Progenitor cell of endocrine pancreas (in vitro differentiated cells): ENCODE results near the gene LMNTD1. TPM values are rescaled to one million over a fixed set of nuclear protein-coding genes. Genes with fewer than 3 reads are reported as not detected.

Source experiments
- DNase-seq: peaks from one replicate; pipeline ENCODE4 v3.0.0; 2021; ENCODE audit warnings: low spot score; ENCODE audit not compliant: unreplicated experiment
- H3K27ac Mint-ChIP-seq: 2 replicates; pipeline ENCODE4 v1.8.0; 2021; ENCODE audit warnings: mild to moderate bottlenecking, moderate library complexity, mixed read lengths
- H3K27me3 Mint-ChIP-seq: 2 replicates; pipeline ENCODE4 v1.8.0; 2021; ENCODE audit warnings: mixed read lengths
- H3K36me3 Mint-ChIP-seq: 2 replicates; pipeline ENCODE4 v1.8.0; 2022; ENCODE audit warnings: mixed read lengths; ENCODE audit not compliant: insufficient read depth
- H3K4me1 Mint-ChIP-seq: 2 replicates; pipeline ENCODE4 v1.8.0; 2021; ENCODE audit warnings: low read depth, mixed read lengths
- H3K4me3 Mint-ChIP-seq: 2 replicates; pipeline ENCODE4 v1.8.0; 2021; ENCODE audit warnings: low read depth, mild to moderate bottlenecking, moderate library complexity, mixed read lengths
- H3K9me3 Mint-ChIP-seq: 2 replicates; pipeline ENCODE4 v1.8.0; 2021; ENCODE audit warnings: low read depth, mixed read lengths
- CTCF ChIP-seq: fragments of 200-600 bp; sonication (generic); IDR thresholded peaks from one replicate; pipeline ENCODE4 v1.5.0; 2021; ENCODE audit warnings: antibody characterized with exemption, mild to moderate bottlenecking; ENCODE audit not compliant: unreplicated experiment
- total RNA-seq: library from RNA; stranded (reverse); gene quantifications from 2 replicates; pipeline ENCODE4 v1.2.1, GENCODE V29; 2021

Gene LMNTD1
- total RNA-seq, 1 donor from 2014 or later: not detected

DNA sequence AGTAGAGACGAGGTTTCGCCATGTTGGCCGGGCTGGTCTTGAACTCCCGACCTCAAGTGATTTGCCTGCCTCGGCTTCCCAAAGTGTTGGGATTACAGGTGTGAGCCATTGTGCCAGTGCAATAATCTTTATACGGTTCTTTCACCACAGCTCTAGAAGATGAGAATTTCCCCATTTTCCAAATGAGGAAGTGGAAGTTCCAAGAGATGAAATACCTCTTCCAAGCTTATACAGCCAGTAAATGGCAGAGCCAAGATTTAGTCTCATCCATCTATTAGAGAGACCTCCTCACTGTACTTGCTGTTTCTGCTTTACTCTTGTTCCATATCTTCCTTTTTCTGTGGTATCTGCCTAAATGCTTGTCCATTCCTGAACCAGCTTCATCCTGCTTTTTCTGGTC, 3.1 kb upstream of the LMNTD1 start:
- no peak for DNase-seq
- no peaks in the 10 kb centered on the region for H3K27me3 Mint-ChIP-seq
- H3K27ac Mint-ChIP-seq: no peak overlapping the region
- H3K4me1 Mint-ChIP-seq: peaks cover 2% of the 10 kb centered on the region
- H3K9me3 Mint-ChIP-seq: peaks cover 18% of the 10 kb centered on the region
- H3K36me3 Mint-ChIP-seq: no peaks in the 10 kb centered on the region
- TF ChIP-seq CTCF: no peak
- no peak overlapping the region for H3K4me3 Mint-ChIP-seq

DNA sequence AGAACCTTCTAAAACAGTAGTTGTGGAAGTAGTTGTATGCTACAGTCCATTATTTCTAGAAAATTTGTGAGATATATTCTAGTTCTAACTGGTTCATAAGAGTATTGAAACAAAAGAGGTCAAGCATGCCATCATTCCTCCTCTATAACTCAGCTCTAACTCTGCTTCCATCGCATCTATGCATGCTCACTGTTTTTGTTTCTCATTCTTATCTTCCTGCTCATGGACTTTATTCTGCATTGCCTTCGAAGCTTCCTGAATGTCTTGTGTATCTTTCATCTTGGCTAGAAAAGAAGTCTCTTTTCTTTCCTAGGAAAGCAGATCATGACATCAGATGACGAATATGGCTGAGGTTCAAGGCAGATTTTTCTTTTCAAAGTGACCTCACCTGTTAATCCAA, 402 bp downstream of the LMNTD1 start:
- H3K36me3 Mint-ChIP-seq: no peaks in the 10 kb centered on the region
- TF ChIP-seq CTCF: no peak
- peaks cover 2% of the 10 kb centered on the region for H3K4me1 Mint-ChIP-seq
- no peak for DNase-seq
- no peak overlapping the region for H3K4me3 Mint-ChIP-seq
- H3K27me3 Mint-ChIP-seq: no peaks in the 10 kb centered on the region
- H3K27ac Mint-ChIP-seq: no peak overlapping the region
- H3K9me3 Mint-ChIP-seq: peaks cover 4% of the 10 kb centered on the region

GRCh38 chr12:25550186-25550585, 2.9 kb downstream of the LMNTD1 start:
- TF ChIP-seq CTCF: no peak

DNA sequence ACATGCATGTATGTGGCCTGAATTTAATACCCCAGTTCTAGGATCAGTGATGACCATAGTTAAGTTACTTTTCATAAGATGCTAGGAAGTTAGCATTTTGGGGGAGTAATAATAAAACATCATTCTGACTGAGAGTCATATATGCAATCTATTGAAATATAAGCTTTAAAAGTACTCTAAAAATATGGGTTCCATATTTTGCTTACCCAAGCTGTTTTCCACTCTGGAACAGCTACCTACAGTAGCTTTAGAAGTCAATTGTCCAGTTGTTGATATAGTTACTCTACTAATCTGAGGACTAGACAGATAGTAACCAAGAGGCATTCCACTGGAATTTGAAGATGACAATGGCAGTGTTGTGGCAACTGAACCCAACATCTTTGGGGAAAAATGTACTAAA, 4.0 kb downstream of the LMNTD1 start:
- Mint-ChIP-seq H3K9me3 (peaks cover 4% of the 10 kb centered on the region), H3K27ac (no peak overlapping the region)

More at GRCh38 chr12:25550186-25550585, 2.9 kb downstream of the LMNTD1 start:
- H3K4me1 Mint-ChIP-seq: peaks cover 2% of the 10 kb centered on the region
- no peak overlapping the region for H3K27ac Mint-ChIP-seq
- DNase-seq: no peak
- H3K9me3 Mint-ChIP-seq: peaks cover 4% of the 10 kb centered on the region
- no peak overlapping the region for H3K4me3 Mint-ChIP-seq
- no peaks in the 10 kb centered on the region for H3K27me3 Mint-ChIP-seq
- H3K36me3 Mint-ChIP-seq: no peaks in the 10 kb centered on the region

DNA sequence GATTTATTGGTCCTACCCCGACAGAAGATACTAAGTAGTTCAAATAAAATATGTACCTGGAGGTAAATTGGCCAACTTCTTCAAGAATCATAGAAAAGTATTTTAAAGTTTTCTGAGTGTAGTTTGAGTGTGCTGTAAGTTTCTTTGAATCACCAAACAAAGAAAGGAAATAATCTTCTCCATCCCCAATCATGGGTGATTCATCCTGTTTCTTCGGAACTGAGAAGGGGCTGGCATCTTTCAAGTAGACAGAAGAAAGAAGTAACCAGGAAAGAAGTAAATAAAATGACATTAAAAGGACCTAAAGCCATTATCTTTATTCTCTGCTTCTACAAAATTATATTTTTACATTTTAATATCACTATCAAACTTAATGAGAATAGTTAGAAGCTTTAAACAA, 6.8 kb downstream of the LMNTD1 start:
- Mint-ChIP-seq H3K4me3 (no peak overlapping the region), H3K27ac (no peak overlapping the region), H3K9me3 (no peaks in the 10 kb centered on the region), H3K4me1 (no peaks in the 10 kb centered on the region), H3K27me3 (no peaks in the 10 kb centered on the region), H3K36me3 (no peaks in the 10 kb centered on the region)
- TF ChIP-seq CTCF: no peak
- no peak for DNase-seq

More for the DNA sequence above, 4.0 kb downstream of the LMNTD1 start:
- H3K4me3 Mint-ChIP-seq: no peak overlapping the region
- H3K4me1 Mint-ChIP-seq: peaks cover 2% of the 10 kb centered on the region
- TF ChIP-seq CTCF: no peak
- no peaks in the 10 kb centered on the region for H3K27me3 Mint-ChIP-seq
- H3K36me3 Mint-ChIP-seq: no peaks in the 10 kb centered on the region
- DNase-seq: no peak
